ENCODE data around the gene HIGD1B.

DNA sequence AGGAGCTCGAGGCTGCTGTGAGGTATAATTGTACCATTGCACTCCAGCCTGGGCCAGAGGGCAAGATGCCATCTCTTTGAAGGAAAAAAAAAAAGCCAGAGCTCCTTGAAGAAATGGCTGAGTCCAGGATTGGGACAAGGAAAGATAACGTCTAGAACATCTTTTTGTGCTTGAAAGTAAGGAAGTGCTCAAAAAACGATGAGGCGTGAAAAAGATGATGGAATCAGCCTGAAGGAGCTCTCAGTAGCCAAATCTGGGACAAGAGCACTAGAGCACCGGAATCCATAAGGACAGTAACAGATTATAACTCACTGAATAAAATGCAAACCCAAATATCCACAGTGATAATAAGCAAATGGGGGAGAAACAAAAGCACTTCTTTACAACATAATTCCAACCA, 29.4 kb downstream of the HIGD1B start:
- TF ChIP-seq, protein P1, sequence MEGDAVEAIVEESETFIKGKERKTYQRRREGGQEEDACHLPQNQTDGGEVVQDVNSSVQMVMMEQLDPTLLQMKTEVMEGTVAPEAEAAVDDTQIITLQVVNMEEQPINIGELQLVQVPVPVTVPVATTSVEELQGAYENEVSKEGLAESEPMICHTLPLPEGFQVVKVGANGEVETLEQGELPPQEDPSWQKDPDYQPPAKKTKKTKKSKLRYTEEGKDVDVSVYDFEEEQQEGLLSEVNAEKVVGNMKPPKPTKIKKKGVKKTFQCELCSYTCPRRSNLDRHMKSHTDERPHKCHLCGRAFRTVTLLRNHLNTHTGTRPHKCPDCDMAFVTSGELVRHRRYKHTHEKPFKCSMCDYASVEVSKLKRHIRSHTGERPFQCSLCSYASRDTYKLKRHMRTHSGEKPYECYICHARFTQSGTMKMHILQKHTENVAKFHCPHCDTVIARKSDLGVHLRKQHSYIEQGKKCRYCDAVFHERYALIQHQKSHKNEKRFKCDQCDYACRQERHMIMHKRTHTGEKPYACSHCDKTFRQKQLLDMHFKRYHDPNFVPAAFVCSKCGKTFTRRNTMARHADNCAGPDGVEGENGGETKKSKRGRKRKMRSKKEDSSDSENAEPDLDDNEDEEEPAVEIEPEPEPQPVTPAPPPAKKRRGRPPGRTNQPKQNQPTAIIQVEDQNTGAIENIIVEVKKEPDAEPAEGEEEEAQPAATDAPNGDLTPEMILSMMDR (IDR thresholded peaks at IDR 0.05) = no peak
- no peak for TF ChIP-seq POLR2A (IDR thresholded peaks at IDR 0.05)
- no peak for TF ChIP-seq EP300 (IDR thresholded peaks at IDR 0.05)
- TF ChIP-seq POLR2AphosphoS5 (IDR thresholded peaks at IDR 0.05) = no peak

Measured in suprapubic skin (tissue), 4 donors.